Ishikawa (cell line): Measurements from ENCODE around the gene SPDYC.
A peak's percentile ranks its signal among the peaks of the same experiment; 100 is the strongest.

Experiments used
- CEBPB ChIP-seq: IDR thresholded peaks from 2 replicates; pipeline ENCODE4 v1.6.1; 2012
- CREB1 ChIP-seq: IDR thresholded peaks from 2 replicates; pipeline ENCODE4 v1.6.1; 2012; ENCODE audit warnings: low read depth
- EGR1 ChIP-seq: IDR thresholded peaks from 2 replicates; pipeline ENCODE4 v1.6.1; 2012
- EP300 ChIP-seq: IDR thresholded peaks from 2 replicates; pipeline ENCODE4 v1.6.1; 2012; ENCODE audit warnings: borderline replicate concordance
- FOXM1 ChIP-seq: IDR thresholded peaks from 2 replicates; pipeline ENCODE4 v1.6.1; 2012; ENCODE audit warnings: low read depth, borderline replicate concordance
- MAX ChIP-seq: IDR thresholded peaks from 2 replicates; pipeline ENCODE4 v1.6.1; 2012
- NFIC ChIP-seq: IDR thresholded peaks from 2 replicates; pipeline ENCODE4 v1.6.1; 2012
- RAD21 ChIP-seq: IDR thresholded peaks from 2 replicates; pipeline ENCODE4 v1.6.1; 2012; ENCODE audit warnings: low read depth
- REST ChIP-seq: IDR thresholded peaks from 2 replicates; pipeline ENCODE4 v1.6.1; 2012; ENCODE audit warnings: low read depth, mild to moderate bottlenecking
- TAF1 ChIP-seq: IDR thresholded peaks from 2 replicates; pipeline ENCODE4 v1.6.1; 2012; ENCODE audit warnings: low read depth, mild to moderate bottlenecking
- TCF12 ChIP-seq: IDR thresholded peaks from 2 replicates; pipeline ENCODE4 v1.6.1; 2012; ENCODE audit warnings: low read depth
- TEAD4 ChIP-seq: IDR thresholded peaks from 2 replicates; pipeline ENCODE4 v1.6.1; 2012
- USF1 ChIP-seq: IDR thresholded peaks from 2 replicates; pipeline ENCODE4 v1.6.1; 2012
- YY1 ChIP-seq: IDR thresholded peaks from 2 replicates; pipeline ENCODE4 v1.6.1; 2012; ENCODE audit warnings: low read depth
- ZBTB7A ChIP-seq: IDR thresholded peaks from 2 replicates; pipeline ENCODE4 v1.6.1; 2012; ENCODE audit warnings: low read depth

SPDYC gene, protein sequence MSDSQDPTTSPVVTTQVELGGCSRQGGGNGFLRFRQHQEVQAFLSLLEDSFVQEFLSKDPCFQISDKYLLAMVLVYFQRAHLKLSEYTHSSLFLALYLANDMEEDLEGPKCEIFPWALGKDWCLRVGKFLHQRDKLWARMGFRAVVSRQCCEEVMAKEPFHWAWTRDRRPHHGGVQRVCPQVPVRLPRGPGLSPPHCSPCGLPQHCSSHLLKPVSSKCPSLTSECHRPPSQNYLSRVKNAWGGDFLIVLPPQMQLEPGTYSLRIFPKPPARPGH

DNA sequence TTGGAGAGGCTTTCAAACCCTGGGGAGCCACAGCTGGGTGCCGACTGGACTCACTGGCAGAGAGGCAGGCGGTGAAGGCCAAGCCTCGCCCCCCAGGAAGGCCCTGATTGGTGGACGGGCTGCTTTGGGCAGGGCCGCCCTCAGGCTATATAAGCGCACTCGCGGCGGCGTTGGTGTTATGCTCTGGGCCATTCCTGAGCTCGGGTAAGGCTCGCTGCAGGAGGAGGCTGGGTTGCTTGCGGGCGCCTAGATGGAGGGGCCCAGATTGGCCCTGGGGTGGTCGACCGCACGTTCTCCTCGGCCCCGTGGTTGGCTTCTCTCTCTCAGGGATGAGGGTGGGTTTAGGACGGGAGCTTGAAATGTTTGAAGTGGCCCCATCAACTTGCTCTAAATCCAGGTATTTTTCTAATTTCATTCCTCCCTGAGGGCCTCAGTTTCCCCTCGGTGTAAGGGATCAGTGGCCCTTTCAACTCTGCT lies at the start of gene SPDYC:
SPDYC (plus strand) TSS at position 176 of the 477 bp plus-strand sequence. CDS start 1,125 bp downstream, outside the sequence.
- no peak for TF ChIP-seq CREB1
- no peak for TF ChIP-seq NFIC
- no peak for TF ChIP-seq YY1
- no peak for TF ChIP-seq REST
- TF ChIP-seq EP300 = no peak
- TF ChIP-seq TAF1 = no peak
- no peak for TF ChIP-seq MAX
- no peak for TF ChIP-seq ZBTB7A
- no peak for TF ChIP-seq EGR1
- no peak for TF ChIP-seq RAD21
- no peak for TF ChIP-seq CEBPB
- TF ChIP-seq FOXM1 = no peak
- no peak for TF ChIP-seq TEAD4
- TF ChIP-seq USF1 = no peak
- no peak for TF ChIP-seq TCF12

- no peak for TF ChIP-seq TCF12
- TF ChIP-seq NFIC = no peak
- TF ChIP-seq RAD21 = no peak
- TF ChIP-seq TAF1 = no peak
- no peak for TF ChIP-seq USF1
- TF ChIP-seq ZBTB7A = no peak
- no peak for TF ChIP-seq CEBPB
- TF ChIP-seq YY1 = no peak
- no peak for TF ChIP-seq FOXM1
- TF ChIP-seq EGR1 = no peak
- TF ChIP-seq EP300 = no peak
- no peak for TF ChIP-seq TEAD4
- TF ChIP-seq MAX = no peak
- TF ChIP-seq REST = no peak
- no peak for TF ChIP-seq CREB1
These were observed 49.2 kb upstream of the SPDYC start for GRCh38 chr11:65120831-65121230.

DNA sequence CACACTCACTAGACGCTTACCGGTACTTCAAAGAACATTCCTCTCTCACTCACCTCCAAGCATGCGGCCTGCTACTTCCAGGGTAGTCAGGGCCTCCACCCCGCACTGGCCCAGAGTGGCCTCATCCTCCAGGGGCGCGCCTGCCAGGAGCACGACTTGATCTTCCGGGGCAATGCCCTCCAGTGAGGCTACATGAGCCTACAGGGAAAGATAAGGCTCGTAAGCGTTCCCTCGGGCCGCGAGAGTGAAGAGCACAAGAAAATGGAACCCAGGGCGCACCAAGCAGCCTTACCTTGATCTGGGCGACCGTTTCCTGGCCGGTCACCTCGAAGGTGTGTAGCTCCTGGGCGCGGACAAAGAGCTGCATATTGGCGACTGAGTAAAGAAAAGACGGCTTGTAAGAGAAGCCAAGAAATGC lies 48.6 kb upstream of the SPDYC start:
- no peak for TF ChIP-seq FOXM1
- TF ChIP-seq ZBTB7A = no peak
- no peak for TF ChIP-seq EP300
- no peak for TF ChIP-seq YY1
- no peak for TF ChIP-seq TAF1

GRCh38 chr11:65121865-65122696 lies 48.0 kb upstream of the SPDYC start, which contains the start of the genes FAU and MRPL49:
Gene FAU, minus strand, starts transcription at chr11:65122134. Its CDS starts 321 bp downstream, at chr11:65121813.
Gene MRPL49, plus strand, starts transcription at chr11:65122321. Its CDS starts 26 bp downstream, at chr11:65122347.
- TF ChIP-seq TEAD4 (peak; percentile 41), TCF12 (peak; percentile 51; the same call in 1 of the 2 replicates), USF1 (no peak), FOXM1 (no peak), EP300 (no peak), RAD21 (0 out of 2 replicates have a peak, but pooled peaks have one; percentile 1), CREB1 (peak; percentile 95), EGR1 (peak; percentile 15; the same call in 1 of the 2 replicates), TAF1 (peak; percentile 98), YY1 (peak; percentile 93), MAX (peak; percentile 66), ZBTB7A (no peak)
